Measurements from ENCODE around the gene RUNDC3A.
A peak's percentile ranks its signal among the peaks of the same experiment; 100 is the strongest.
"Not testable (repeated sequence)": the region's sequence is repeated elsewhere in the genome, so short reads cannot be mapped to it uniquely, and the experiment has no call there.

RUNDC3A gene

DNA sequence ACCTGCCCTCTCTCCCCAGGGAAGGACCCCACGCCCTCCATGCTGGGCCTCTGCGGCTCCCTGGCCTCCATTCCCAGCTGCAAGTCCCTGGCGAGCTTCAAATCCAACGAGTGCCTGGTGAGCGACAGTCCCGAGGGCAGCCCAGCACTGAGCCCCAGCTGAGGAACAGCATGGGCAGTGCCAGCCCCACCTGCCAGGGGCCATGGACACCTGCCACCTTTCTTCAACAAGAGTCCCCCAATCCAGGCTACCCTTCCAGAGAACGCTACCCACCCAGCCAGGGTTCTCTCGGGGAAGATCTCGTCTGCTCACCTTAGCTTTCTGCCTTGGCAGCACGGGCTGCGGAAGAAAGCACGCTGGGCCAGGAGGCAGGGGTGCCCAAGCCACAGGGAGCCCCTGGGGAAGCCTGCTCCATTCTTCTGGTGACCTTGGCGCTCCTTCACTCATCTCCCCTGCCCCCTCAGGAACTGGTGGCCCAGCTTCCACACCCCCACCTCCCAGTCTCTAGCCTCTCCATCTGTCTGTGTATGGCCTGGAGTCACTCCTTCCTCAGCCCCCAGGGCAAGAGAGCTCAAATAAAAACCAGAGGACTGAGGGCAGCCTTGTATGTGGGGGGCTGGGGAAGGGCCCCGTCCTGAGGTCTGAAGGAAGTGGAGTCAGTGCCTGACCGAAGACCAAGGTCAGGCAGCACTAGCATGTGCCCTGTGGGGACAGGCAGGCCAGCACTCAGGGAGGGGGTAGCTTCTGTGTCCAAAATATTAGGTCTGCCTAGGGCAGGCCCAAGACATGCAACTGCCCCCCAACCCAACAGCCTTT lies 9.9 kb downstream of the RUNDC3A start:
- no peak for ATAC-seq

DNA sequence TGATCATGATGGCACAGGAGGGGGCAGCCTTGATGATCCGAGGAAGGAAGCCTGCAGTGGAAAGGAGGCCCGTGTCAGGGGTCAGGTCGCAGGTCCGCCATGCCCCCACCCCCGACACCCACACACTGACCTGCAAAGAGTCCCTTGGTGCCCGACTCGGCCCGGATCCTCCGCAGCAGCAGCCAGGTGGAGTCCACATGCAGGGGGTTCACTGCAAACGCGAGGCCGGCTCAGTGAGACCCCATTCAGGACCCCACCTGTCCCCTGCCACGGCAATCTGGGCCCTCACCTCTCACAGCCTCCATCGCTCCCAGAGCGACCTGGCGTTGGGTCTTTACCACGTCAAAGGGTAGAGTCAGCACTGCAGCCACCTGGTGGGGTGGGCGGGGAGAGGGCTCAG lies 11.7 kb downstream of the RUNDC3A start:
- DNase-seq, result no peak
- ATAC-seq, result no peak

More for the DNA sequence above, 9.9 kb downstream of the RUNDC3A start:
- no peak for DNase-seq

DNA sequence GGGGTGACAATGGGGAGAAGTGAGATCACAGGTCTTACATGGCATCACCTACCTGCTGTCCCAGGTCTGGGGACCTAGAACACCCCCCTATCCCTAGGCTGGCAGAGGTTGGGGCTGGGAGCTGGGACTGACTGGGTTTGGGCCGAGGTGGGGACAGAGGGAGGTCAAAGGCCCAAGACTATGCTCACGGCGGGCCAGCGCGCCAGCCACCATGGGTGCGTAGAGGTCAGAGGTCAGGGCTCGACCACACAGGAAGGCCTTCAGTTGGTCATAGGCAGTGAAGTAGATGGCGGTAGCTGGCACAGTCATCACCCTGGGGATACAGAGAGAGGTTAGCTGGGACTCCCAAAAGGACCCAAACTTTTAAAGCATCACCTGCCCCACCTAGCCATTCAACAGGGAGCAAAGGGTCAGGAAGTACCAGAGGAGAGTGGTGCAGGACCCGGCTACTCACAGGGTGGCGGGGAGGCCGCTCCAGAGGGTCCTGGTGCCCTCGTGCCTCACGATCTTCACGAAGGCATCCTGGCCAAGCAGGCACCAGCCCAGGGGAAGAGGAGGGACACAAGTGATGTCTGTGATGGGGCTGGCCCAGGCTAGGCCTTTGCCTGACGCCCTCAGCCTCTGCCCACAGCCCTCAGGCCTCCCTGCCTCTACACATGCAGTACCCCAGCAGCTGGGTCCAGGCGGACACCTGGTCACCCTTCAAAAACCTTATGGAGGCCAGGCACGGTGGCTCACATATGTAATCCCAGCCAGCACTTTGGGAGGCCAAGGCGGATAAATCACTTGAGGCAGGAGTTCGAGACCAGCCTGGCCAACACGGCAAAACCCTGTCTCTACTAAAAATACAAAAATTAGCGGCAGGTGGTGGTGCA lies 13.1 kb downstream of the RUNDC3A start:
- no peak for ATAC-seq

DNA sequence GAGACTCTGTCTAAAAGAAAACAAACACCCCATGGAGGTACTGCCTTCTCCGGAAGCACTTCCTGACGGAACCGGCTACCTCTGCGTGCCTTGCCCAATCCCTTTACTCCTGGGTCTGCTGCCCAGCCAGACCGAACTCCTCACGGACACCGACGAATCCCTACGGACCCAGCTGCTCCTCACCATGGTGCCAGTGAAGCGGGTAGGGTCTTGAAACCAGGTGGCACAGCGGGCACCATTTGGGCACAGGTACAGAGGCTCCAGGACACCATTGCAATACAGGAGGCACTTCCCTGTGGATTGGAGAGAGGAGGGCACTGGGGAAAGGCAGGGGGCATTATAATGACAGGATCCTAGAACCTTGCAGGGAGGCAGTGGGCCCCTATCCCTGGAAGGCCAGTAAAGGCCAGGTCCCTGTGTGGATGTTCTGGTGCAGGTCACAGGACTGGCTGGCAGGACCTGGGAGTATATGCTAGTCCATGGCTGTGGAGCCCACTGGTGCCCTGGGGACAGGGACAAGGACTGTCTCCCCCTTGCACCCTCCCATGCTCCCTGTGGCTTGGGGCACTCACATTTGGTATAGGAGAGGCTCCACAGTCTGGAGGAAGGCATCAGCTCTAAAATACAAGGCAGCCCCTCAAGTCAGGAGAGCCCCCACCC lies 14.0 kb downstream of the RUNDC3A start:
- no peak for DNase-seq
- ATAC-seq, result no peak

More for the DNA sequence above, 13.1 kb downstream of the RUNDC3A start:
- no peak for DNase-seq

DNA sequence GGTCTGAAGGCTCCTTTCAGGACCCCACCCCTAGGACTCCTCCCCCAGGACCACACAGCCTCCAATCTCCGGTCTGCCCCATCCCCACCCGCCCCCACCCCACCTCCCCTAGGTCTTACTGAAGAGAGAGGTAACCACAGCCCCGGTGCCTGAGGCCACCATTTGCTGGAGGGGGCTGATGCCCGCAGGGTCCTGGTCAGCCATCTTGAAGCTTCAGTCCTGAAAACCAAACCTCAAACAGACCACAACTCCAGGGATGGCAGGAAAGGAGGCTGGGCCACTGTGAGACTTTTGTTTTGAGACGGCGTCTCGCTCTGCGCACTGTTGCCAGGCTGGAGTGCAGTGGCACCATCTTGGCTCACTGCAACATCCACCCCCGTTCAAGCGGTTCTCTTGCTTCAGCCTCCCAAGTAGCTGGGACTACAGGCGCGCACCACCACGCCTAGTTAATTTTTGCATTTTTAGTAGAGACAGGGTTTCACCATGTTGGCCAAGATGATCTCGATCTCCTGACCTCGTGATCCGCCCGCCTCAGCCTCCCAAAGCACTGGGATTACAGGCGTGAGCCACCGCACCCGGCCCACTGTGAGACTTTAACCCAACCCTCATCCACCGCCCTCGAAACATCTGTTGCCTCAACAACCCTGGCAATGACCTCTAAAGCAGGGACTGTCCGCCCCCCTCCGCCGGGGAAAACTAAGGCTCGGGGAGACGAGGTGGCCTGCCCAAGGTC lies 15.1 kb downstream of the RUNDC3A start:
- ATAC-seq (no peak), DNase-seq (no peak)

DNA sequence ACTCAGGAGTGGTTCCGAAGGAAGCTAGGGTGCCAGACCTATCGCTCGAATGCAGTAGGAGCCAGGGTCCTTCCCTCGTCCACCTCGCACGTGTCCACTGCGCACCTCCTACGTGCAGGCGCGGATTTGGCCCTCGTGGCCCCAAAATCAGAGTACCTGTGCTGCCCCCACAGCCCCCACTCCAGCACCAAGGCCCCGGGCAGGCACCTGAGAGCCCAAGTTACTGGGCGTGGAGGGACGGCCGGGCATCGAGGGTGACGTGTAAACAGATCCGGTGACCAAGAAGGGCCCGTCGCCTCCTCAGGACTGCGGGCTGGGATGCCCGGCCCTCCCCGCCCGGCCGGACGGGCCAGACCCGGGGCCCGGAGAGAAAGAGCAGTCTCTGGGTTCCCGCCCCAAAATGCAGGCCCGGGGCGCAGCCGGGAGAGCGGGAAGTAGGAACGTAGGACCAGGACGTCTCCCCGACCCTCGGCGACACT lies 15.7 kb downstream of the RUNDC3A start:
- ATAC-seq (peak; percentile 0), DNase-seq (no peak)

DNA sequence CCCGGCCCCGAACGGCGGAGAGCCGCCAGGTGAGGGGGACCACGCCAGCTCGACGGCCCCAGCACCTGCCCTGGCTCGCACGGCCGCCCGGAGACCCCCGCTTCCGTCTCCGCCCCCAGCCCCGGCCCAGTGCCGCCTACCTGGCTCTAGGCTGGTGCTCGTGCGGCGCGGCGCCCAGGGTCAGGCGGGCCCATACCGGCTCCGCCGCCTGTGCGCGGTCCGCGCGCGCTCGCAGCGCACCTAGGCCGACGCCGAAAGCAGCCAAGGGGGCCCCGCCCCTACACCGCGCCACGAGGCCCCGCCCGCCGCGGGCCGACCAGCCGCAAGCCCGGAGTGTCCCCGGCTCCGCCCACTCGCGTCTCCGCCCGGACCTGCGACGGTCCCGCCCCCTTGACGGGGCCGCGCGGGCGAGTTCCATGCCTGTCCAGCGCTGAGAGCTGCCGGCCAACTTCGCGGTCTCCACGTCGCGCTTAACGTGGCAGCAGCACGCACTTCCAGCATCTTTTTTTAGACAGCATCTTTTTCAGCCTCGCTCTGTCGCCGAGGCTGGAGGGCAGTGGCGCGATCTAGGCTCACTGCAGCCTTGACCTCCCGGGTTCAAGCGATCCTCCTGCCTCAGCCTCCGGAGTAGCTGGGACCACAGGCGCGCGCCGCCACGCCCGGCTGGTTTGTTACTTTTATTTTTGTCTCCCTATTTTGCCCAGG lies 16.3 kb downstream of the RUNDC3A start, which contains the start of gene SLC25A39:
TSS of gene SLC25A39 (minus strand) at position 253 of the 705 bp plus-strand sequence. CDS start 1,261 bp downstream, outside the sequence.
- peak; percentile 79 for ATAC-seq
- peak; percentile 97 for DNase-seq

DNA sequence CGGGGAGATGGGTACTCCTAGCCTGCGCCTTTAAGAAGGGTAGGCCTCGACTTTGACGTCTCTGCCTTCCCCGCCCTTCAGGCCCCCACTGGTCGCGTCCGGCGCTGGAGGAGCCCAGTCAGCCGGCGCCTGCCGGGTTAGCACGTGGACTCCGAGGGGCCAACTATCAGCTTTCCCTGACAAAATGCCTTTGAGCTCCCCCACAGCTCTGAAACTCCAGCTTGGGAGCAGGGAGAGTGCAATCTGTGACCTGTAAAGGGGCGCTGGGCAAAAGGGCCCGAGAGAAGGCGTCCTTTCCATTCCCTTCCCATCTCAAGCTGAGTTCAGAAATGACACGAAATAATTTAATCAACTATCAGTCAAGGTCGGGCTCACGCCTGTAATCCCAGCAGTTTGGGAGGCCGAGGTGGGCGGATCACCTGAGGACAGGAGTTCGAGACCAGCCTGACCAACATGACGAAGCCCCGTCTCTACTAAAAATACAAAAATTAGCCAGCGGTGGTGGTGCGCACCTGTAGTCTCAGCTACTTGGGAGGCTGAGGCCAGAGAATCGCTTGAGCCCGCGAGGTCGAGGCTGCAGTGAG lies 18.6 kb downstream of the RUNDC3A start:
- ATAC-seq, result peak; percentile 80
- DNase-seq, result peak; percentile 92

DNA sequence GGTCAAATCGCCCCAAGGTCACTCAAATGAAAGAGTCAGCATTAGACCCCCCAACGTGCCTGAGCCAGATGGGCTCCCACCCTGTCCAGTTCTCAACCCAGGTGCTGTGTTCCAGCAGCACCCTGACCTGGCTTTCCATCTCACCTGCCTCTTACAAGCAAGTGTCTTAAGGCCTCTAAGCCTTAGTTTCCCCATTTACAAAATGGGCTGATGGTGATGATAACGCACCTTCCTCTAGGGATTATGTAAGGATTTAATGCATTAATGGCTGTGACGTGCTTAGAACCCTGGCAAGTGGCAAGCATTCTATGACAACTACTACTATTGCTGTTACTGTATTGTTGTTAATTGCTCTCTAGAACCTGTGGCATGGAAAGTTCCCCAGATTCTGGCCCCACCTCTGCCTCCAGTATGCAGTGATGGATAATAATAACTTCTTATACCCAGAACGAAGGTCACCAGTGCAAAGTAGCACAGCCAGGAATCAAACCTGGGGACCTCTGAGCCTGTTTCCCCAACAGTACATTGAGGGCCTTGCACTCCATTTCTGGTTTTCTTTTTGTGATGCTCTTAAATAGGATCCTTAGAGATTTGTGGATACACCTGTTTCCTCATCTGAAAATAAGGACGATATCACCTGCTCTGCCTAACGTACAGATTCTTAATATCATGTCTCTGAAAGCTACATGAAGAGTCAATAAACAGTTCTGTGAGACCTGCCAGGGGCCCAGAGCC lies 19.5 kb downstream of the RUNDC3A start:
- ATAC-seq, result no peak
- DNase-seq, result no peak

DNA sequence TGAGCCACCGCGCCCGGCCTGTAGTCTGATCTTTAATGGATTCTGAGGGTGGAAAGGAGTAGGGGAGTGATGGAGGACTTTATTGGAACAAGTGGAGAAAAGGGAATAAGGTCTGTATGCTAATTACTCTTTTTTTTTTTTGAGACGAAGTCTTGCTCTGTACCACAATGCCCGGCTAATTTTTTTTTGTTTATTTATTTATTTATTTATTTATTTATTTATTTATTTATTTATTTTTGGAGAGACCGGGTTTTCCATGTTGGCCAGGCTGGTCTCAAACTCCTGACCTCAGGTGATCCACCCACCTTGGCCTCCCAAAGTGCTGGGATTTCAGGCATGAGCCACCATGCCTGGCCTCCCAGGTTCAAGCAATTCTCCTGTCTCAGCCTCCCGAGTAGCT lies 21.1 kb downstream of the RUNDC3A start:
- ATAC-seq, DNase-seq: not testable (repeated sequence)

DNA sequence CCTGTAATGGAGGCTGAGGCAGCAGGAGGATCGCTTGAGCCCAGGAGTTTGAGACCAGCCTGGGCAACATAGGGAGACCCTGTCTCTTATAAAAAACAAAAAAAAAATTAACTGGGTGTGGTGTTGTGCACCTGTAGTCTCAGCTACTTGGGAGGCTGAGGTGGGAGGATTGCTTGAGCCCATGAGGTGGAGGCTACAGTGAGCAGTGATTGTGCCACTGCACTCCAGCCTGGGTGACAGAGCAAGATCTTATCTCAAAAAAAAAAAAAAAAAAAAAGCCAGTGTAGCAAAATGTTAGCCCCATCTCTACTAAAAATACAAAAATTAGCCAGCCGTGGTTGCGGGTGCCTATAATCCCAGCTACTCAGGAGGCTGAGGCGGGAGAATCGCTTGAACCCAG lies 21.9 kb downstream of the RUNDC3A start:
- ATAC-seq, DNase-seq: not testable (repeated sequence)

DNA sequence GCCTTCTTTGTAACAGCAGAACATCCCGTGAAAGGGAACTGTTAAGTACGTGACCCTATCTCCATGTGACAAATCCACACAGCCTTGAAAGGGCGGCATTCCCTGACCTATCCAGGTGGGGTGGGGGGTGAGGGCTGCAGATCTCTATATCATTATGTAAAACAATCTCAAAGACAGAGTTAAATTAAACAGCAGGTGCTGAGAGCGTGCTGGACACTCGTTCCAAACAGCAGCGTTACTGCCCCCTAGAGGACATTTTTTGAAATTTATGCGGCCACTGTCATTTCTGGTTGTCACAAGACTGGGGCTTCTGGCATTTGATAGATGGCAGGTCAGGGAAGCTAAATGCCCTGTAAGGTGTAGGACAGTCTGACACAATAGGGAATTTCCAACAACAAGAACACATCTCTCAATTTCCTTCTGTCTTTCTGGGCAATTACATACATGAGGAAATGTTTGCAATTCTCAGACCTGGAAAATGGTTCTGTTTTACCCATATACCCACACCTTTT lies 22.9 kb downstream of the RUNDC3A start:
- peak; percentile 77 for DNase-seq
- peak; percentile 34 for ATAC-seq

DNA sequence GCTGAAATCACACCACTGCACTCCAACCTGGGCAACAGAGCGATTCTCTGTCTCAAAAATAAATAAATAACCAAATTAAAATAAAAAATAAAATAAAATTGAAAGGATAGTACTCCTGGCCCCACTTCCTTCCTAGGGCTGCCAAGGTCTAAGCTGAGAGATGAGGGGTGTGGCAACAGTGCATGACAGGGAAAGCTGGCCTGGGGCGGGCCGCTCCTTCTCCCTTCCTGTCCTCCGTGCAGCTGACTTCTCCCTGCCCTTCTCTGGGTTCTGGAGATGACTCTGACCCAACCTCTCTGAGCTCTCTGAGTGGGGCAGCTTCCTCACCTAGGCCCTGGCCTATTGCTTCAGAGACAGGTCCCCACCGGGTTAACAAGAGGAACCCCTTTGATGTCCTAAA lies 25.0 kb downstream of the RUNDC3A start:
- DNase-seq, result no peak
- no peak for ATAC-seq

DNA sequence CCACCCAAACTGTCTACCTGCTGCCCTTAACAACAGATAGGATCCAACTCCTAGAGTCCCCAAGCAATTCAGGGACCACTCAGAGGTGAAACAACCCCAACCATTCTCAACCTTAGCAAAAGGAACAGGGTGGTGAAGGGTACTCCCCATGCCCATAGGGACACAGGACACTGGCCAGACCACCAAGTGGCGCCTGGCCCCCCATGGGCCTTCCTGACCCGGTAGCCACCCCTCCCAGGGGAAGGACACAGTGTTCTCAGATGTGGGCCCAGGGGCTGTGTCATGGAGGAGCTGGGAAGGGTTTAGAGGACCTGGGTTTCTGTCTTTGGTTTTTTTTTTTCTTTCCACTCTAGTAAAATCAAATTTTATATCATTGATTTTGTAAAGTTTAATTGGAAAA lies 25.9 kb downstream of the RUNDC3A start:
- no peak for ATAC-seq
- no peak for DNase-seq

DNA sequence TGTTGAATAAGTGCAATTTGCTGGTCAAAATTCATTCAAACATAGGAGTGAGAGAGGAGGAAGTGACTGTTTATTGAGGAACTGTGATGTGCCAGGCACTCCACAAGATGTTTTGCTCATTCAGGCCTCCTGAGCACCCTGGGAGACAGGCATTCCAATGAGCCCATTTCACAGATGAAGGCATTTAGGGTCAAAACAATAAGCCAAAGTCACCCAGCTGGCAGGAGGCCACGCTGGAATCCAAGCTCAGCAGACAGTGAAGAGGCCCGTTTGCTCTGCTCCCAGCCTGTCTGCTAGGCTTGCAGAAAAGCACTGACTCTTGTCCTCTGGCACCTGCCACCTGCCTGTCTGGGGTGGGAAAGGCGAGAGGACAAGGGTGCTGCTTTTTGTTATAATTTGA lies 26.3 kb downstream of the RUNDC3A start:
- ATAC-seq (no peak), DNase-seq (no peak)

DNA sequence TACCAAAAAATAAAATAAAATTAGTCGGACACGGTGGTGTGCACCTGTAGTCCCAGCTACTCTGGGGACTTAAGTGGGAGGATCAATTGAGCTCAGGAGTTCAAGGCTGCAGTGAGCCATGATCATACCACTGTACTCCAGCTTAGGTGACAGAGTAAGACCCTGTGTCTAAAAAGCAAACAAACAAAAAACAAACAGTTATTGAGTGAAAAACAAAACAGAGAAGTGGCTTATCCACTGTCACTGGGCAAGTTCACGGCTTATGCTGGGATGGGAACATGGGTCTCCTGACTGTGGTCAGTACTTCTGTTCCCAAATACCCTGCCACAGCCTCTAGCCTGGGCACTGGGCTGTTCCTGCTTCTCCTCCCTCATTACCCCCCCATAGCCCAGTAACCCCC lies 27.2 kb downstream of the RUNDC3A start:
- DNase-seq, result no peak
- no peak for ATAC-seq

DNA sequence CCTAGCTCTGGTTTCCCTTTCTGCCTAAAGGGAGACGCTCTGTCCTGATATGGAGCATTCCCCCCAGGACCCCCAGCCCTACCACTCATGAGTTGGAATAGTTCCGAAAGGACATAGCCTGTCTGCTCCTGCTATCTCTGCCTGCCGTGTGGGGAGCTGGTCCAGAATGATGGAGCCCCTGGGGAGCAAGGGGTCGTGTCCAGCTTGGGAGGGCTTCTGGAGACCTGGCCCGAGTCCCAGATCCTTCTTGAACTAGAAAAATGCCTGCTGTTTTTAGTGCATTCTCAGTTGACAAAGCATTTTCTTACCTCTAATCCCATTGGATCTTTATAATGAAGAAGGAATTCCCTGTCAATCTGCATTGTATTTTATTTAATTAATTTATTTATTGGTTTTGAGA lies 27.6 kb downstream of the RUNDC3A start:
- DNase-seq, result no peak
- ATAC-seq, result no peak

DNA sequence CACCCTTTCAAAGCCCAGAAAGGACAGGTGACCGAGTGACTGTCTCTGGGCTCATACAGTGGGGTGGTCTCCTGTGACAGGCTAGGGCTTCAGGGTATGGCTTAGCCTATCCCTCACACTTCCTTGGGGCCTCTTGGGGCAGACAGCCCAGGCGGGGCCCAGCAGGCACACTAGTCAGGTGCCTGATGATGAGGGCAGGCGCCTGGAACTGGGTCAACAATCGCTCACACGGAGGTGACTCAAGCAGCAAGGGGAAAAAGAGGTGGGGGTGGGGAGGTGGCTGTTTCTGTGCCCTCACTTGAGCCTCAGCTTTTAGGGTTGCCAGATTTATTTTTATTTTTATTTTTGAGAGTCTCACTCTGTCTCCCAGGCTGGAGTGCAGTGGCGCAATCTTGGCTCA lies 30.3 kb downstream of the RUNDC3A start:
- peak; percentile 76 for ATAC-seq

DNA sequence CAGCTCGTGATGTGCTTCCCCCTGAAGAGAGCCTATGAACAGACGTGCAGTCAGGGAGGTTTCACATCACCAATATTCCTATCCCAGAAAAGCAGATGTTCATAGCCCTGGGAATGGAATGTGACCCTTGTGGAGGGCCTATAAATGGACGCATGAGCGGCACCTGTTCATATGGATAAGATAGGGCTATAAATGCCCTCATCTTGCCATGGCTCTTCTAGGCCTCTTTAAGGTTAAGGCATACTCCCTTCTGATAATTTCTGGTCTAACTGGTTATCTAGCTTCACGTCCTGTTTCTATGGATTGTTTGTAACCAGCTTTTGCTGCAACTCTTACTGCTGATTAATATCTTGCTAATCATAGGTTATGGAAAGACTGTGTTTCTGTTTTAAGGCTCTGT lies 32.2 kb downstream of the RUNDC3A start:
- not testable (repeated sequence) for ATAC-seq, DNase-seq

More for the DNA sequence above, 30.3 kb downstream of the RUNDC3A start:
- DNase-seq, result no peak
